Measurements from ENCODE around the gene ID3.

- TF ChIP-seq ZNF274 (IDR thresholded peaks at IDR 0.05; ENCODE audit: low read depth, low read length) (no peak), YY1 (IDR thresholded peaks at IDR 0.05; ENCODE audit: insufficient read depth, insufficient read length) (no peak), SUZ12 (IDR thresholded peaks at IDR 0.05; ENCODE audit: extremely low read depth, insufficient read depth, insufficient read length) (no peak)
Observed at GRCh38 chr1:23524716-23525401, 34.4 kb downstream of the ID3 start.
